ENCODE data around the gene TULP3.
"Not testable (repeated sequence)": the region's sequence is repeated elsewhere in the genome, so short reads cannot be mapped to it uniquely, and the experiment has no call there.

Gene TULP3, protein sequence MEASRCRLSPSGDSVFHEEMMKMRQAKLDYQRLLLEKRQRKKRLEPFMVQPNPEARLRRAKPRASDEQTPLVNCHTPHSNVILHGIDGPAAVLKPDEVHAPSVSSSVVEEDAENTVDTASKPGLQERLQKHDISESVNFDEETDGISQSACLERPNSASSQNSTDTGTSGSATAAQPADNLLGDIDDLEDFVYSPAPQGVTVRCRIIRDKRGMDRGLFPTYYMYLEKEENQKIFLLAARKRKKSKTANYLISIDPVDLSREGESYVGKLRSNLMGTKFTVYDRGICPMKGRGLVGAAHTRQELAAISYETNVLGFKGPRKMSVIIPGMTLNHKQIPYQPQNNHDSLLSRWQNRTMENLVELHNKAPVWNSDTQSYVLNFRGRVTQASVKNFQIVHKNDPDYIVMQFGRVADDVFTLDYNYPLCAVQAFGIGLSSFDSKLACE

DNA sequence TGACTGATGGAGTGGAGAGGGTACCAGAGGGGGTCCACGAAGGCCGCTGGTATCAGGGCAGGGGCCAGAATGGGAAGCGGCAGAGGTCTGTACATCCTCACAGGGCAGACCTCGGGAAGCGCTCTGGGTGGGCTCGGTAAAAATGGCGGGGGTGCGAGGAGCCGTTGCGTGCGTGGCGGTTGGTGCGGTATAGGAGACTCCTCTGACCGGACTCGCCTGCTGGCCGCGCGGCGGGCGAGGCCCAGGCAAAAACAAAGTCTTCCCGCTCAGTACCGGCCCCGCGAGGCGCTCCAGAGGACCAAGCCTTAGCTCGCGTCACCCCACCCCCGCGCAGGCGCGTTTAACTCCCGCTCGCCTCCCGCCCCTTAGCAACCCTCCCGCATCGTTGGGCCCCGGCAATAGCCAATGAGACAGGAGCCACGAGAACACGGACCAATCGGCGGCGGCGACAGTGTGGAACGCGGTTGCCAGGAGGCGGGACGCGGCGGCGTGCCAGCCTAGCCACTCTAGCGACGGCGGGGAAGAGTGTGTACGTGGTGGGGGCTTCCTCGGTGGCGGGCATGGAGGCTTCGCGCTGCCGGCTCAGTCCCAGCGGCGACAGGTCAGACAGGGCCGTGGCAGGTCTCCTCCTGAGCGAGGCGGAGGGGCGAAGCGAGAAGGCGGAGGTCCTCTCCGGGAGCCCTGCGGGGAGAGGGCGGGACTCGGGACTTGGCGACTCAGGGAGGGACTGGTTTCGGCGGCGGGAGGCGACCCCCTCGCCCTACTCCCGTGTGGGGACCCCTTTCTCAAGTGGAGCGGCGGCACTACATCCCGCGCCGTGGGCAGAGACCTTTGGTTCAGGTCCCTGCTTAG, at the start of gene TULP3:
TULP3 (plus strand) TSS at position 504 of the 852 bp plus-strand sequence; CDS start at position 561, 57 bp downstream.
- peak; percentile 99 for DNase-seq

DNA sequence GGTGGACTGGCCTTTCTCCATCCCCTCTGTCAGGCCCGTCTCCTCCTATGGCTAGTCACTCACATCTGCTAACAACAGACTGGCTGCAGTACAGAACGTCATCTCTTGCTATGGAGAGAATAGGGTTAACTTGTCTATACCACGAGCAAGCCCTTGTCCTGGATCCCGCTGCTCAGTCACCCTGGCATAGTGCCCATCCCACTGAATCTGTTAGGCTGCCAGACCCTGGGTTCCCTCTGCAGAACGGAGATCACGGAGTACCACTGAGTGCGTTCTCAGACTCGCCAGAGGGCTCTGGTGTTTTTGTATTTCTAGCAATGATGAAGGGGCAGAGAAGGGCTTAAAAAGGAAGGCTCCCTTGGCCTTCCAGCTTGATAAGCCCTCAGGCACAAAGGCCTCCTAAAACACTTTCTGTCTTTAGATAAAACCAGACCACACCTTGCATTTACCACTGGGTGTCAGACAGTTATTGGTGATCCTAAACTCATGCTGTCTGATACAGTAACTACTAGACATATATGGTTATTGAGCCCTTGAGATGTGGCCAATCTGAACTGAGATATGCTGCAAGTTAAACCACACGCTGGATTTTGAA, 49.5 kb upstream of the TULP3 start:
- no peak for DNase-seq

DNA sequence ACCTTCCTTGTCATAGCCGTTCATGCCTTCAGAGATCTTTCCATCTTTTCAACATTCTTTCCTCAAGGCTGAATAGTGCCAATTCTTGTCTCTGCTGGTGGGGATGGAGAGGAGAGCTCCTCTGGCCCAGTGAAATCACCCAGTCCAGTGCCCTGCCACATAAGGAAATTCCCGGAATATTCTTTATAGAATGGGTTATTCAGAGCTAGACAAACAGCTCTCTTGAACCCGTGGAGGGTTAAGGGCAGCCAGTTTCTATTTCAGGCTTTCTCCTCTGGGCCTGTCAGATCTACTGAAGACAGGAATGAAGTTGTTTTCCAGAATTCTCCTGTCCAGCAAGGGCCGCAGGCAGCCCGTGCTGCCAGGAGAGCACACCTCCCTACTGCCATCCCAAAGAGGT, 47.7 kb upstream of the TULP3 start:
- DNase-seq: no peak

DNA sequence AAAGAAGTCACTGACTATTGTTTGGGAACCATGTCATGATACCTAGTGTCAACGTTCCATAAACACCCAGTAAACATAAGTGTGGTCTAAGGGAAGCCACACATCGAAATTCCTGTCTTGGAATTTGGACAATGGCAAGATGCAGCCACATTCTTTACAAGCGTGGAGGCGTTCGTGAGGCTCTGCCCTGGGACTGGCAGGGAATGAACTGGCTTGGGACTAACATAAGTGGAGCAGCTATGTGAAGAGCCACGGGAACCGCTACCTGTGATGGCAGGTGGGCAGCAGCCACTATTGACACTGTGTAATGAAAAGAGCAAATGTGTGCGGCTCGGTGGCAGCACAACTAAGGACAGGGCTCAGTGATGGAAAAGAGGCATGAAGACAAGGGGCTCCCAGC, 45.9 kb upstream of the TULP3 start:
- DNase-seq: no peak

DNA sequence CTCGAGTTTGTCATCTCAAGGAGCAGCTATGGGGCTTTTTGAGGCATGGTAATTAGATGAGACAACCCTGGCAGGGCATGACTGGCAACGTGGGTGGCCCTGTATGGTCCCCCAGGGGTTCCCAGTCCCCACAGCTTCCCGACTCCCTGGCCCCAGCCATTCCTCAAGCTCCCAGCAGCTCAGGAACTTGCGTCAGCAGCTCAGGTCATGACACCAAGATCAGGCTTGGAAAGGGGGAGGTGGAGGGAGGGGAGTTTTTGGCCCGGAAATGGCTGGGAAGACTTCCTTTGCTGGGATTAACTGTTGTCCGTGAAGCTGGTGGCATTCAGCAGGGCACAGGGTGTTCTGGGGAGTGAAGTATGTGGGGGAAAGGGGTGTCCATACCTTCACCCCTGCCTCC, 45.4 kb upstream of the TULP3 start:
- no peak for DNase-seq

DNA sequence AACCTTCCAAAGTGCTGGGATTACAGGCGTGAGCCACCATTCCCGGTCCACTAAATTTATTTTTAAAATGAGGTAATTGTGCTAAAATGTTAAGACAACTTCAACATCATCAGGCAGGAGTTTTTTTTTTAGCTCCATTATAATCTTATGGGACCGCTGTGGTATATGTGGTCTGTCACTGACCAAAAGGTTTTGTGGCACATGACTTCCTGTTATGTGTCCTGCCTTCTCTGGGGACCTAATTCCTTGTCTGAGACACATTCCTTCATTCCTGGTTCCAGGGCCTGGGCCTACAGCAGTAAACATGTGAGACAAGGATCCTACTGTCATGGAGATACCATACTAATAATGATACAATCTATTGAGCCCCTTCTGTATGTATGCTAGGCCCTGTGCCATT, 38.8 kb upstream of the TULP3 start:
- no peak for DNase-seq

DNA sequence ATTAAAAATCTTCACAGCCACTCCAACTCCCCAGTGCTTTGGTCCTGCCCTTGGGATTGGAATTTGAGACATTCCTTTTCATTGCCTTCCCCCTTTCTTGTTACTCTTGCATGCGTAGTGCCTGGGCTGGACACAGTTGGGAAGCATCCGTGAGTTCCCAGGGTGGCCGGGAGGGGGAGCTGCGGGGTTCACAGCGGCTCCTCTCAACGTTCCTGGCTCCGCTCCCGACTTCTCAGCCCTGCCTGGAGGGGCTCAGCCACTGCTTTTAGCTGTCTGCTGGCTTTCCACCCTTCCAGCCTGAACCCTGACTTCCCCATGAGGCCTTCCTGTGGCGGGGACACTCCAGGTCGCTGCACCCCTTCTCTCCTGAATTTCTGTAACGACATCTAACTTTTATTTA, 37.1 kb upstream of the TULP3 start:
- DNase-seq: peak; percentile 20

DNA sequence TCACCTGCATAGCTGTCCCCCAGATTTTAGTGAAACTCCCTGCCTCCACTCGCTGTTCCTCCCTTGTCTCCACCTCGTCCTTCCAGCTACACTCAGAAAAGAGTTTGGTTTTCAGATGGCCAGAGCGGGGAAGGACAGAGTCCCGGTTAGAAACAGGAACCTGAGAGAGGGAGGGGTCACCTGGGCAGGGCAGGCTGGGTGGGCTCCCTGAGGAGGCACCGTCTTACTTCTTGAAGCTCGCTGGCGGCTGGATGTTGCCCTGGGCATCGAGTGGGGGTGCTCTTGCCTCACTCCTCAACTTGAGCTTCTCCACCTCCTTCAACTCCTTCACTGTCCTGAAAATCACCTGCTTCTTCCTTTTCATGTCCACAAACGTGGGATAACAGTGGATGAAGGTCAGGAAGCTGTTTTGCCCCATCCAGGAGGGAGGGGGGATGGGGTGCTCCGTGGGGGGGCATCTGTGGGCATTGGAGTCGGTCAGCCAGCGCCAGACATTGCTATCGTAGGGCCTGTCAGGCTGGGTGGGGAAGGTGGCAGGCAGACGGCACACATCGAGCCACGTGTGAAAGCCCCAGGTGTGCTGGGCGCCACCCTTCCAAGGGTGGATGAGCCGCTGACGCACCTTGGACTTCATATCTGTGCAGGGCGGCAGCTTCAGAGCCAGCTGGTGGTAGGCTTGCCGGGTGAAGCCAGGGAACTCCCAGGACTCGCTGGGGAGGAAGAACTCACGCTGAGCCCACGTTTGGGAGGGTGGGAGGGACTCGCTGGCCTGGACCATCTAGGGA, 35.8 kb upstream of the TULP3 start:
- DNase-seq: no peak

DNA sequence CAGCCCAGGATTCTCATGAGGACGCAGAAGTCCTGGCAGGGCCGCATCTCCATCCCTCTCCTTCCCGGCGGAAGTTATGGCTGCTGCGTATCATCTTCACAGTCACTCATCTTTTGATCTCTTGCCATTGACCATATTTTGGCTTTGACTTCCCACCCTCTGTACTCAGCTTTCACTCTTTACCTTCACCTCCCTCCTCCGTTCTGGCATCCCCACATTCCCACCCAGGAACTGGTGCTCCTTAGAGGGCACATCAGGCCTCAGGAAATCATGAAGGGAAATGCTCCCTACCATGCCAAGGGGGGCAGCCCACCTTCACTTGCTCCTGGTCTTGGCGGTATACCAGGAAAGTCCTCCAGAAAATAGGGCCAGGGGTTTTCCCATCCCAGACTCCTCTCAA, 35.1 kb upstream of the TULP3 start:
- DNase-seq: no peak

DNA sequence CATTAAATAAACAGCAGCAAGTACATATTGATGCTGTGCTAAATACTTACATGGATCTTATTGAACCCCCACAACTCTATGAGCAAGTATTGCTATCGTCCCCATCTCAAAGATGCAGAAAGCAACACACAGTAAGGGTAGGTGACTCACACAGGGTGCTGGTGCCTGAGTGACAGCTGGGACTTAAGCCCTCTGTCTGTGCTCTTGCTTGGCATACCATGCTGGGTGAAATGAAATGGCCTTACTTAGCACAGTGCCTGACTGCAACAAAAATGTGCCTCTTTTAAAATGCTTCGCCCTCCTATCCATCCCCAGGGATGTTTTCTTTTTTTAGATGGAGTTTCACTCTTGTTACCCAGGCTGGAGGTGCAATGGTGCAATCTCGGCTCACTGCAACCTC, 34.6 kb upstream of the TULP3 start:
- no peak for DNase-seq

DNA sequence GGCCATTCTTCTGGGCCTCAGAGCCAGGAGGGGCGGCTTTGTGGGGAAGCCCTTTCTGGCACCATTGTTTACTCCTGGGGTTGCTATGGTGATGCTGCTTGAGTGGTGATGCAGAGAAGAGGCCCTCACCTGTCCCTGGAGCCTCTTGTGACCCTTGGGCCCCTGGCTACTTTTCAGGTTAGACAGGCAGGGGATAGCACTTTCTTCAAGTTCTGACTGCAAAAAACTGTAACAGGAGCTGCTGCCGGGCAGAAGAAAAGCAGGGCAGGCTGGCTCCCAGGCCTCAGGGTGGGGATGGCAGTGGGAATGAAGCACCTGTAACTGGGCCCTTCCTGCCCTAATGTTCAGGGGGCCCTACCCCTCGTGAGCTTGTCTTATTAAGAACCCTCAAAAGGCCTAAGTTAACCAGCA, 33.7 kb upstream of the TULP3 start, which contains the start of gene TEX52:
TEX52 (minus strand) TSS at position 19 of the 411 bp plus-strand sequence; CDS start at position 6, 13 bp downstream.
- DNase-seq: no peak

DNA sequence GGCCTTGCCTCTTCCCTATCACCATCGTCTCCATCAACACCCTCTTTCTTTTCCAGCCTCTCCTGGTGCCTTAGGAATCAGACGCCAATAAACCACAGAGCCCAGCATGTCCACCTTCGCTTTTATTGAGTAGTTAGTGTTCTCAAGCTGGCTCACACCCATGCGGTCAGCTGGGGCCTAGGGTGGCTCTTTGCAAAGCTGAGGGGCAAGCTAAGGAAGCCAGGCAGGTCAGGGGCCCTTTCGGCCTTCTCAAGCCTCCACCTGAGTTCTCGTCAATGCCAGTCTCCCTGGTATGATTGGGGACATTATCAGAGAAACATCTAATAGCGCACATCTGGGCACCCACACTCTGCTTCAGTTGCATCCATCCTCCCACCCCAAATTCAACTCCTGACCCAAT, 33.1 kb upstream of the TULP3 start:
- no peak for DNase-seq

DNA sequence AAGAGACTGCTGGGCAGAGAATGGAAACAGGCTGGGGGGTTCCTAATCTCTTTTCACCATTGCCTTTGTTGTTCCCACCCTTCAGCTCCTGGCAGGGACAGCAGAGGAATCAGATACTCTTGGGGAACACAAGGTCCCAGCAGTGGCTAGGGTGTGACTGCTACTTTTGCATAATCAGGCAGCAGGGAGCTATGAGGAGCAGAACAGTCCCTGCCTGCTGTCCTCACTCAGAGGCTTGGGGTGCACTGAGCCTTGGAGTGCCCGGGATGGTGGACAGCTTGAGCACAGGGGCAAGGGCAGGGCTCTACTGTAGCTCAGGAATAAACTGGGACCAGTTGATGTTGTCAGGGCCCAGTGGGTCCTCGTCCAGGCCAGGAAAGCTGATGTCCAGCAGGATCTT, 32.4 kb upstream of the TULP3 start:
- no peak for DNase-seq

DNA sequence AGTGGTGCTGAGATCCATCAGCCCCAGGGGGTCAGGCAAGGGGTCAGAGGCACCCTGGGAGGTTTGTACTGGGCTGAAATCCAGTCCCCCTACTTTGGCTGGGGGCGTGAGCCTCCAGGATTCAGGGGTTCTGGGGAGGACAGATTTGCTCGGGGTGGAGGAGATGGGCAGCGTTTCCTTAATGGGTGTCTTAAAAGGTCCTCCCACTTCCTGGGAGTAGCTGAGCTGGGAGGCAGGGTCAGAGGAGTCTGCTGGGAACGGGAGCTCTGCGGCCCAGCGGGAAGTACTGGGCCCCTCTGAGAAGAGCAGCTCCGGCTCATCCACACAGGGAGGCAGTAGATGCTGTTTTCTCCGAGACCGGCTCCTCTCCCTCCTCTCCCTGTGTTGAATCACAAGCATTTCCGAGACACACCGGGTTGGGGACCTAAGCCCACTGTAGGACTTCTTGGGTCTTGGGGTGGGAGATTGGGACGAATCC, 31.7 kb upstream of the TULP3 start:
- DNase-seq: no peak

DNA sequence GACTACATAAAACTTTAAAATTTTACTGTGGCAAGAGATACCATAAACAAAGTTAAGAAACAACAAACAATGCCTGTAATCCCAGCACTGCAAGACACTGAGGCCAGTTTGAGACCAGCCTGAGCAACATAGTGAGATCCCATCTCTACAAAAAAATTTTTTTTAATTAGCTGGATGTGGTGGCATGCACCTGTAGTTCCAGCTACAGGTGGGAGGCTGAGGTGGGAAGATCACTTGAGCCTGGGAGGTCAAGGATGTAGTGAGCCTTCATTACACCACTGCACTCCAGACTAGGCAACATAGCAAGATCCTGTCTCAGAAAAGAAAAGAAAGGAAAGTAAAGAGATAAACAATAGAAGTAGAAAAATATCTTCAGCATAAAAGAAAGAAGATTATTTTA, 30.5 kb upstream of the TULP3 start:
- no peak for DNase-seq

DNA sequence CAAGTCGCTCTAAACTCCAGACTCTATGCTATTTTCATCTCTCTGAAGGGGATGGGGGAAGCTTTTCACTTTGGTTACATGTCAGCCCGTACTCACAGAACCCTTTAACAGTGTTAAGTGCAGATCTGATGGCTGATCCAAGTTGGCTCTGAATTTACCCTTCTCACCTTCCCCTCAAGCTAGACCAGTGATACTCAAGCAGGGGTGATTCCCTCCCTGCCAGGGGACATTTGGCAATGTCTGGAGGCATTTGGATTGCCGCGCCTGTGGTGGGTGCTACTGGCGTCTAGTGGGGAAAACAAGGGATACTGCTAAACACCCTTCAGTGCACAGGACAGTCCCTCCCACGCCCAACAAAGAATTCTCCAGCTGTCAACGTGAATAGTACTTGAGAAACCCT, 27.8 kb upstream of the TULP3 start:
- no peak for DNase-seq

DNA sequence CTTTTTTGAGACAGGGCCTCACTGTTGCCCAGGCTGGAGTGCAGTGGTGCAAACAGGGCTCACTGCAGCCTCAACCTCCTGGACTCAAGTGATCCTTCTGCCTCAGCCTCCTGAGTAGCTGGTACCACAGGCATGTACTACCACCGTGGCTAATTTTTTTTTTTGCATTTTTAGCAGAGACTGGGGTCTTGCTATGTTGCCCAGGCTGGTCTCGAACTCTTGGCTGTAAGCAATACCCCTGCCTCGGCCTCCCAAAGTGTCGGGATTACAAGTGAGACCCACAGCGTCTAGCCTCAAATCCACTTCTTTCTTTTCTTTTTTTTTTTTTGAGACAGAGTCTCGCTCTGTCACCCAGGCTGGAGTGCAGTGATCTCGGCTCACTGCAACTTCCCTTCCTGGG, 27.3 kb upstream of the TULP3 start:
- DNase-seq: not testable (repeated sequence)

DNA sequence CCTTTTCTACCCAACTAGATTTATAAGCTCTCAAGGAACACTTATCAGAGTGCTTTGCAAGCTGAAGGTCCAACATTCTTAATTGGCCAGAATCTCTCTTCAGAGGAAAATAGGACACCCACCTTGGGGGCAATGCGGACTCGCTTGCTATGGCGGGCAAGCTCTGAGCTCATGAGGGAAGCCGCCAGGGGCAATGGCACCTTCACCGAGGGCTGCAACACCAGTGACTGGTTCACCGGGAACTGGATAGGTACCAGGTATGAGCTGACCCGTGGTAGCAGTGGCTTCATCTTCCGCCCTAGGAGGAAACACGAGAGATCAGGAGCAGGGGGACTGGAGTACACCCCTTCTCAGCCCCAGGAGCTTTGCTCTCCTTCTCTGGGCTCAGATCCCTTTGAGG, 26.5 kb upstream of the TULP3 start:
- no peak for DNase-seq

DNA sequence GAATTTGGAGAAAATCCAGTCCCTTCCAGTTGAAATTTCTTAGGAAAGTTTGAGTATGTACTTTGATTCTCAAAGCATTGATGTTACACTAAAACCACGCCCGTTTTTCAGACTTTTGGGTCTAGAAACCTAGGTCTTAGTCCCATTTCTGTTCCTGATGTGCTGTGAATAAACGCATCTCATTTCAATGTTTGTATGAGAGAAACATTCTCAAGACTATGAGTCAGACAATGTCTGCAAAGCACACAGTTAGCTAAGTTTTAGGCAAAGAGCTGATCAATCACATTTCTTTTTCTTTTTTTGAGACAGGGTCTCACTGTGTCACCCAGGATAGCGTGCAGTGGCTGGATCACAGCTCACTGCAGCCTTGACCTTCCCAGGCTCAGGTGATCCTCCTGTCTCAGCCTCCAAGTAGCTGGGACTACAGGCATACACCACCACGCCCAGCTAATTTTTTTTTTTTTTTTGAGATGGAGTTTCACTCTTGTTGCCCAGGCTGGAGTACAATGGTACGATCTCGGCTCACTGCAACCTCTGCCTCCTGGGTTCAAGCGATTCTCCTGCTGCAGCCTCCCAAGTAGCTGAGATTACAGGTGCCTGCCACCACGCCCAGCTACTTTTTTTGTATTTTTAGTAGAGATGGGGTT, 21.6 kb upstream of the TULP3 start:
- DNase-seq: not testable (repeated sequence)

DNA sequence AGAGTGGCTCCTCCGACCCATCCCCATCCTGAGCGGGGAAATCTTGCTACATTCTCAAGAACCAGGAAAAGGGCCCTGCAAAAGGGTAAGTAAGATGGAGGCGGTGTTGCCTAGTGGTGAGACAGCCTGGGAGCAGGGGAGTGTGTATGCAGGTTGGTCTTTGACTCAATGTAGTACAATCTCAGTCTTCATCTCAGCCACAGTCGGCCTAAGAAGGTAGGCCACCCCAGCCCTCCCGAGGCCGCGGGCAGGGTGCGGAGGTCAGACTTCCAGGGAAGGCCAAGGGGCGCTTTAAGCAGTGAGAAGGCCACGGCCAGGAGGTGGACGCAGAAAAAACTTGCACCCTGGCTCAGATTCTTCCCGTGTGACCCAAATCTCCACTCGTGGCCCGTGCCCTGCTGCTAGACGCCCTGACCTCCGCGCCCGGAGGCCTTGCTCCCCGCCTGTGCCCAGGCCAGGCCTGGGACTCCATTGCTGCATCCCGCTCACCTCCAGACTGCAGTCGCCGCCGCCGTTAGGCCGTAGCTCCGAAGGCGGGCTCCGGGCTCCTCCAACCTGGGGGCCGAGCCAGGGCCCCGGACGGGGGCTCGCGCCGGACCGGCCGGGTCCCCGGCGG, 14.2 kb upstream of the TULP3 start:
- DNase-seq: peak; percentile 5
